Measurements from ENCODE around the gene GLOD5.
"Not testable (repeated sequence)": the region's sequence is repeated elsewhere in the genome, so short reads cannot be mapped to it uniquely, and the experiment has no call there.

Gene GLOD5

DNA sequence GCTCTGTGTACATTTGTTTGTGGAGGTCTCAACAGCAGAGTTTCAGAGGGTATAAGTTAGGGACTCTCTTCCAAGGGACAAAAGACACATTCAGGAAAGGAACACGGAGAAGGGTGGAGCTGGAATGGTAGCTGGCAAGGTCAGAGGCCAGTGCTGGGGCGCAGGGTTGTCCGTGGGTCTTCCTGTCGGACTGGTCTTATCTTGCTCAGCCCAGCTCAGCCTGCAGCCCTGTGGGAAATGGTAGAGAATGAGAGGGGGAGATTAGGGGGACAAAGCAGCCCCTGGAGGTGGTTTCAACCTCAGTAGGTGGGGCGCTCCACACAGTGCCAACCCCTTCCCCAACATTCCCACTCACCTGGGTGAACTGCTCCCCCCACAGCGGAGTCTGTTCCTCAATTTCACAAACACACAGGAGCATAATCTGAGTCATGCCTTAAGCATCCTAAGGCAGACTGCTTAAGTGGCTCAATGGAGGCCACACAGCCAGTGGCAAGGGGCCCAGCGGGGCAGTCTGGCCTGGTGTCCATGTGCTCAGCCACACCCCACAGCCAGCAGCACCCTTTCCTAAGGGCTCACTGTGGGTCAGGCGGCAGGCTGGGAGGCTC, 33.5 kb downstream of the GLOD5 start:
- no peak for DNase-seq

DNA sequence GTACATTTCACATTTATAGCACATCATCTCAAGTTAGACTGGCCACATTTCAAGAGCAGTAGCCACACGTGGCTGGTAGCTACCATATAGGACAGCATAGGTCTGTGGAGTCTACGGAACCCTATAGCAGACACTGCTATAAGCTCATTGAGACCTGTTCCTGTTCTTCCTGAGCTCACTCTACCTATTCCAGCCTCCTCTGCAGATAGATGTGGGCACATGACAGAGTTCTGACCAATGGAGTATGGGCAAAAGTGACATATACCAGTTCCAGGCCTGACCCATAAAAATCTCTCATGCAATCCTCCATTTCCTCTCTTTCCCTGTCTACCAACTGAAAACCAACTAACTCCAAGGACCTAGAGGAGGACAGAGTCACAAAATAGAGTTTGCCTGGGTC, 36.8 kb downstream of the GLOD5 start:
- DNase-seq: no peak

DNA sequence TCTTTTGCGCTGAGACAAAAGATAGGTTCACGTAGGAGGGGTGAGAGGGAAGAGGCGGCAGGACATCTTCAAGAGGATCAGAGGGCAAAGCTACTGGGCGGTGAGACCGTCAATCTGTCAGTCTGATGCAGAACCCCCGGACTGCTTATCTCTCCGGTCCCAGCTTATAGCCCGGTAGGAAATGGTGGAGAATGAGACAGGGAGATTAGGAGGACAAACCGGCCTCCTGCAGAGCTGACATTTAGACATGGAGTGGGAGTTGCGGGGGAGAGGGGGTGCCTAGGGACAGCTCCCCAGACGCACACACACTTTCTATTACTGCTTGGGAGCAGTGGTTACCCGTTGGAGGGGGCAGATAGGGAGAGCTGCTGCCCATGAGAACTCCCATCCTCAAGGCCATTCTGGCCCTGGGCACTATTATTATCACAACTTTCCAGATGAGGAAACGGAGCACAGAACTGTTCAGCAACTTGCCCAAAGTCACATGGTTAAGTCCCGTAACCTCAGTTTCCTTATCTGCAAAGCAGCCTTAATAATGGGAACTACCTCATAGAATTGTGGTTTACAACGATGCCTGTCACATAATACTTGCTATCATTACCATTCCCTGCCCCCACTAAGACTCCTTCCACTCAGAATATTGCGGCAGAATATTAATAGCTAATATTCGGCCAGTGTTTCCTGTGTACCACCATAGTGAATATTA, 39.2 kb downstream of the GLOD5 start:
- peak; percentile 11 for DNase-seq

DNA sequence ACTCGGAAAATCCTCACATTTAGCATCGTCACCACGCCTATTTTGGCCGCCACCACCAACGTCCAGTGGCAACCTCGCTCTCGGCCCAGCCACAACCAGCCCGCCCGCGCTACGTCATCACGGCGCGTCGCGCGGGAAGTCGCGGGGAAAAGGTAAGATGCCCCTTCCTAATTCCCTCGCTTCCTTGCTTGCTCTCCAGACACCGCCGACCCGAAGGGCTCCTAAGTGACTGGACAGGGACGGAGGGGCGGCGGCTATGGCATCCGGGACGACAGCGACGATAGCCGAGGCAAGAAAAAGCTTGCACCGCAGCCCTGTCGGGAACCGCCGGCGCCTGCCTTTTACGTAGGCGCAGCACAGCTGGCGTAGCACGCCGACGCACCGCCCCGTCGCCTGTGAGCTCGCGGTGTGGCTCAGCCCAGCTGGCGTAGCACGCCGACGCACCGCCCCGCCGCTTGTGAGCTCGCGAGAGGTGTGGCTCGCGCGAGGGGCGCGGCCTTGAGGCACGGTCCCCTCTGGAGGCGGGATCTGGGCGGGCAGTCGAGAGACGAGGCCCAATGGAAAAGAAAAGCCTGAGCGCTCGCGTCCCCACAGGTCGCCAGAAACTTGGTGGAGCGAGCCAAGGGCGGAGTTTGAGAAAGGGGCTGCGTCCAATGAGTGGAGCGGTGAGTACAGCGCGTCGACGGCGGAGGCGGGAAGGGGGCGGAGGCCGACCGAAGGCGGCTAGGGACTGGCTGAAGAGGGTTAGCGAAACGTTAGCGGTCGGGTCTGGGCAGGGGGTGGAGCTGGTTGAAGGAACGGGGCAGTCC, 39.9 kb downstream of the GLOD5 start, which contains the start of gene HDAC6:
TSS of gene HDAC6 (plus strand) at position 788 of the 809 bp plus-strand sequence. CDS start 626 bp downstream, outside the sequence.
- DNase-seq: peak; percentile 98

DNA sequence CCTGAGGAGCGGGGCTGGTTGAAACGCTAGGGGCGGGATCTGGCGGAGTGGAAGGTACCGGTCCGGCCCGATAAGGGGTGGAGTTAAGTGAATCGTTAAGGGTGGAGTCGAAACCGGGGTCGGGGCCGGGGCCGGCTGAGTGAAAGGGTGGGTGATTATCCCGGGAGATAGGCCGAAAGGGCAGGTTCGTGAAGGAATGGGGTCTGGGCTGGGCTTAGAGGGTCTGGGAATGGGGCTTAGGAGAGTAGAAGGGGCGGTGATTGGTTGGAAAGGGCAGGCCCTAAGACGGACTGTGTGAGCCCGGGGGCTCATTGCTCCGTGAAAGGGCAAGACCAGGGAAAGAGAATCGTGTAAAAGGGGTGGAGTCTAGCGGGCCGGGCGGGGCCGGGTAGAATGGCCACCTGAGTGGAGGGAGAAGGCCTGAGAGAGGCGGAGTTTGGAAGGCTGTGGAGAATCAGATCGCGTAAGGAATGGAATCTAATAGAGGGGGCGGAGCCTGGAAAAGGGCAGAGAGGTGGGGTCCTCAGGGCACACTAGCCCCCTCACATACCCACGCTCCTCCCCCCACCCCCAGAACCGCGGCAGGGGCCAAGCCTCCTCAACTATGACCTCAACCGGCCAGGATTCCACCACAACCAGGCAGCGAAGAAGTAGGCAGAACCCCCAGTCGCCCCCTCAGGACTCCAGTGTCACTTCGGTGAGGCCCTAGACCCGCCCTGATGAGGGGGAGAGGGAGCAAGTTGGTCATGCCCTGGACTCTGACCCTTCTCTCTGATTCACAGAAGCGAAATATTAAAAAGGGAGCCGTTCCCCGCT, 40.8 kb downstream of the GLOD5 start:
- DNase-seq: peak; percentile 89

DNA sequence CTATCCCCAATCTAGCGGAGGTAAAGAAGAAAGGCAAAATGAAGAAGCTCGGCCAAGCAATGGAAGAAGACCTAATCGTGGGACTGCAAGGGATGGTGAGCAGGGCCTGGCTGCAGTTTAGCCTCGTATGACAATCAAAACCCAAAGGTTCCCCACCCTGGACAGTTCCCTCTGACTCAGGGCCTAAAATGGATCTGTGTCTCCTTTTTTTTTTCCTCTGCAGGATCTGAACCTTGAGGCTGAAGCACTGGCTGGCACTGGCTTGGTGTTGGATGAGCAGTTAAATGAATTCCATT, 41.3 kb downstream of the GLOD5 start:
- DNase-seq: no peak

DNA sequence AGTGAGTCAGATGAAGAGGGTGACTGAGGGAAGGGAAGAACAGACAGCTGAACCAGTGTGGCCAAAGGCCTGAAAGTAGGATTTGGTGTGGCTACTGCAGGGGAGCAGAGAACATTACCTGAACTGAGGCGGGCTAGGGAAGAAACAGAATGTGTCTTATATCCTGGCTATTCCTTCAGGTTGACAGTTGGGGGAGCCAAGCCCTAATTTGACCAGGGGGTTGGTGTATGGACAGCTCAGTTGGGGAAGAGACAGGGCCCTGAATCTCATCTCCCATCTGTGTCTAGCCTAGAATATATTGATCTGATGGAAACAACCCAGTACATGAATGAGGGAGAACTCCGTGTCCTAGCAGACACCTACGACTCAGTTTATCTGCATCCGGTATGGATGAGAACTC, 44.5 kb downstream of the GLOD5 start:
- no peak for DNase-seq

DNA sequence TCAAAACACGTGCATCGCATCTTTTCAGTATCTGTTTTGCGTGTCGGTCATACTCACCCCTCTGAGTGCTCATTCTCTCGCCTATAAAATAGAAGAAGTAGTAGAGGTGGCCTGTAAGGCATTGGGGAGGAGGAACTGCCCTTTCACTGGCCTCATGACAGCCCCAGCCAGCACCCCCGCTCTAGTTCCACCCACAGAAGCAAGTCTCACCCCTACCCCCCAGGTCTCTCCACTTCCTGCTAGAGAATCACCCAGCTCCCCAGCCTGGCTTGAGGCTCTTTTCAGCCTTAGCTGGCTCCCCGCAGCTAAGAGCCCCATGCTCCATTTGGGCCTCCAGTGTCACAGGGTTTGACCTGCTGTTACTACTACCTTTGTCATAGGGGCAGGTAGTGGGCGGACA, 52.1 kb downstream of the GLOD5 start:
- no peak for DNase-seq

DNA sequence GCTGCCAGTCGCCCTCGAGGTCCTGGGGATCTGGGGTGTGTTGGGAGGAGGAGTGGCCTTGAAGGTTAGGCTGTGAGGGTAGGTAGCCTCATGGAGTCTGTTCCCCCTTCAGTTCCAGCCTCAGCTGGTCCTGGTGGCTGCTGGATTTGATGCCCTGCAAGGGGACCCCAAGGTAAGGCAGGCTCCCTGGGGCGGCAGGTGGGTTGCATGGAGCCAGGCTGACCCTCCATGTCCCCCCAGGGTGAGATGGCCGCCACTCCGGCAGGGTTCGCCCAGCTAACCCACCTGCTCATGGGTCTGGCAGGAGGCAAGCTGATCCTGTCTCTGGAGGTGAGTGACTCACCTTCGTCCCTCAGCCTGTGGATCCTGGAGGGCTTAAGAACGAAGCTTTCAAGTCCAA, 53.2 kb downstream of the GLOD5 start:
- DNase-seq: no peak

DNA sequence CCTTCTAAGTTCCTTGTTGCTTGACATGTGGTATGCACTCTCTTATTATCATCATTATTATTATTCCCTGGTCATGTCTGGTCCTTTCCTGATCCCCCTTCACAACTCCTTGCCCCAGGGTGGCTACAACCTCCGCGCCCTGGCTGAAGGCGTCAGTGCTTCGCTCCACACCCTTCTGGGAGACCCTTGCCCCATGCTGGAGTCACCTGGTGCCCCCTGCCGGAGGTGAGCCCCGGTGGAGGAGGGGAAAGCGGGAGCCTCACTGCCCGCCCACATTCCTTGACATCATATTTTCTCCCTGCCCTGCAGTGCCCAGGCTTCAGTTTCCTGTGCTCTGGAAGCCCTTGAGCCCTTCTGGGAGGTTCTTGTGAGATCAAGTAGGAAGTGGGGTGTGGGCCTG, 53.7 kb downstream of the GLOD5 start:
- no peak for DNase-seq

DNA sequence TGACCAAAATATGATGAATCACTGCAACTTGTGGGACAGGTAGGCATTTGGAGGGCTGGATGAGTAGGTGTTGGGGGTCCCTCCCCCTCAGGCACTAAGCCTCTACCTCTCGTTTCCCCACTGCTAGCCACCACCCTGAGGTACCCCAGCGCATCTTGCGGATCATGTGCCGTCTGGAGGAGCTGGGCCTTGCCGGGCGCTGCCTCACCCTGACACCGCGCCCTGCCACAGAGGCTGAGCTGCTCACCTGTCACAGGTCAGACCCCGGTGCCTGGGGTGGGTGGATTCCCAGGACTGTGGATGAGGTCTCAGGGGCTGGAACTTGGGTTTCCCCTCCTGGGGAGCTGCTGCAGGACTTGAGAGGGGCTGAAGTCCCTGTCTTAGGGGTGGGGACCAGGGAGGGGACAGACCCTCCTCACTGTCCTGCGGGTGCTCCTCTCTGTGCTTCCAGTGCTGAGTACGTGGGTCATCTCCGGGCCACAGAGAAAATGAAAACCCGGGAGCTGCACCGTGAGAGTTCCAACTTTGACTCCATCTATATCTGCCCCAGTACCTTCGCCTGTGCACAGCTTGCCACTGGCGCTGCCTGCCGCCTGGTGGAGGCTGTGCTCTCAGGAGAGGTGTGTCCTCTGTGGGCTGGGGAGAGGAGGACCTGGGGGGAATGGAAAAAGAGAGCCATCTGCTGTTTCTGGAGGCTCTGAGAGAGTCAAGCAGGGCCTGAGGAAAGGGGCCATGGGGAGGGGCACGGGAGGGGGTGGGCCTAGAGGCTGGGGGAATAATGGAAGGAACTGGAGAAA, 54.7 kb downstream of the GLOD5 start:
- DNase-seq: no peak

DNA sequence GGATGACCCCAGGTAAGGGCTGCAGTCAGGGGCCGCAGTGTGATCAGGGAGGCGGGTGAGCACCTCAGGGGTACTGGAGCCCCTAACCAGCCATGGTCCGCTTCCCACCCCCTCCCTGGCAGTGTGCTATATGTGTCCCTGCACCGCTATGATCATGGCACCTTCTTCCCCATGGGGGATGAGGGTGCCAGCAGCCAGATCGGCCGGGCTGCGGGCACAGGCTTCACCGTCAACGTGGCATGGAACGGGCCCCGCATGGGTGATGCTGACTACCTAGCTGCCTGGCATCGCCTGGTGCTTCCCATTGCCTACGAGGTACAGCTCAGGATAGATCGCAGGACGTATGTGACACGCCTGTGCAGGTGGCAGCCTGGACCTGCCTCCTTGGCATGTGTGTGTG, 56.6 kb downstream of the GLOD5 start:
- no peak for DNase-seq

DNA sequence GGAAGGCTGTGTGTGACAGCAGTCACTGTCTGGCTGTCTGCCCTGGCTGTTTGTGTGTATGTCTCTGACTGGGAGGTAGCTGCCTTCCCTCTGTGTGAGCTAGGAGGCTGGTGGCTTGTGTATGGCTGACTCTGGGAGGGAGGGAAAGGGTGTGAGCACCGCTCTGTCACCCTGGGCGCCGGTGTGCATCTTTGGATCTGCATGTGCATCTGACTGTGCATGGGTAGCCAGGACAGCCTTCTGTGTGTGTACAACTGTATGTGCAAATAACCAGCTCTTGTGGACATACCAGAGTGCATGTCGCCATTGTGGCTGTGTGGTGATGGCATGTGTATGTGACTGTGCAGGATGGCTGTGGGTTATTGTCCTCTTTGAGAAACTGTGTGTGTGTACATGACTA, 57.3 kb downstream of the GLOD5 start:
- no peak for DNase-seq

DNA sequence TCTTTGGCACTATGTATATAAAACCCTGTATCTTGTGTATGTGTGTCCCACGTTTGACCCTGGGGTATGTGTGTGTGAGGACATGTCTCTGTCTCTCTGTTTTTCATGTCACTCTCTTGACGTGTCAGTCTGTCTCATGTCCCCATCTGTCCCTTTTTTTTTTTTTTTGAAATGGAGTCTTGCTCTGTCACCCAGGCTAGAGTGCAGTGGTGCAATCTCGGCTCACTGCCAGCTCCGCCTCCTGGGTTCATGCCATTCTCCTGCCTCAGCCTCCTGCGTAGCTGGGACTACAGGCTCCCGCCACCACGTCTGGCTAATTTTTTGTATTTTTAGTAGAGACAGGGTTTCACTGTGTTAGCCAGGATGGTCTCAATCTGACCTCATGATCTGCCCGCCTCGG, 57.8 kb downstream of the GLOD5 start:
- not testable (repeated sequence) for DNase-seq

DNA sequence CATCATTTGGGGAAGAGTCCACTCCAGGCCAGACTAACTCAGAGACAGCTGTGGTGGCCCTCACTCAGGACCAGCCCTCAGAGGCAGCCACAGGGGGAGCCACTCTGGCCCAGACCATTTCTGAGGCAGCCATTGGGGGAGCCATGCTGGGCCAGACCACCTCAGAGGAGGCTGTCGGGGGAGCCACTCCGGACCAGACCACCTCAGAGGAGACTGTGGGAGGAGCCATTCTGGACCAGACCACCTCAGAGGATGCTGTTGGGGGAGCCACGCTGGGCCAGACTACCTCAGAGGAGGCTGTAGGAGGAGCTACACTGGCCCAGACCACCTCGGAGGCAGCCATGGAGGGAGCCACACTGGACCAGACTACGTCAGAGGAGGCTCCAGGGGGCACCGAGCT, 61.5 kb downstream of the GLOD5 start:
- no peak for DNase-seq
